GM19035 (cell line): ENCODE data around the gene ITLN1.

Experiments
- ATAC-seq: cut with Tn5 transposase; IDR thresholded peaks from one replicate; pipeline ENCODE4 v1.9.1; 2021; ENCODE audit not compliant: unreplicated experiment

The ITLN1 gene

GRCh38 chr1:160858507-160858906 lies 26.5 kb downstream of the ITLN1 start:
- ATAC-seq: no peak

DNA sequence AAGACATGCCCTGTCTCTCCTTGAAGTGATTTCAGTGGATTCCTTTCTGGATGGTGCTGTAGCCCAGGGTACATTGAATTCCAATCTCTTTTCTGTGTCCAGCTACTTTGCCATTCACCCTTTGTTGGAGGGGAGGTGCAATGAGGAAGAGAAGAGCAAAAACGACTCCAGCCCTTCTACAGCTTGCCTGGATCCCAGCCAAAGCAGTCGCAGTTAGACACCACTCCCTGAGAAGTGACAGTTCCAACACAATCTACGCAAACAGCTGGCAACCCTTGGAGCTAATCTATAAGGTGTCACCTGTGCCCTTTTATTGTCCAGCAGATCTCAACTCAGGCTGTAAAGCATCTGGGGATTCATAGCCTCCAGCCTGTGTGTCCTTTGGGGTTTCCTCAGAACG lies 26.9 kb downstream of the ITLN1 start:
- ATAC-seq: no peak

- peak; percentile 71 for ATAC-seq
Measured at GRCh38 chr1:160855181-160855981, 29.6 kb downstream of the ITLN1 start.

DNA sequence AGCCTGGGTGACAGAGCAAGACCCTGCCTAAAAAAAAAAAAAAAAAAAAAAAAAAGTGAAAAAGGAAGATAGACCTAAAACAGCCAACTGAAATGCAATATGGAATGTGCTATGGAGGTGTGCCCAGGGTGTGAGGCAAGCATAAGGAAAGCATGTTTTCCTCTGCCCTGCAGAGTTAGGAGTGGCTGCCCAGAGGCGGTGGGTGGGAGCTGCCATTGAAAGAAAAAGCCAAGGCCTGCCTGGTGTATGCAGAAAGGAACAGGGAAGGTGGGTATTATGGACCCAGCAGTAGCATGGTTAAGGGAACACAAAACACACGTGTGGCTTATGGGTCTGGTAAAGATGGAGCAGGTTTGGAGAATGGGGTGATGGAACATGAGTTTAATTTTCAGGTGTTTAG lies 31.2 kb downstream of the ITLN1 start:
- no peak for ATAC-seq

GRCh38 chr1:160853014-160853413 lies 32.0 kb downstream of the ITLN1 start:
- ATAC-seq: no peak

DNA sequence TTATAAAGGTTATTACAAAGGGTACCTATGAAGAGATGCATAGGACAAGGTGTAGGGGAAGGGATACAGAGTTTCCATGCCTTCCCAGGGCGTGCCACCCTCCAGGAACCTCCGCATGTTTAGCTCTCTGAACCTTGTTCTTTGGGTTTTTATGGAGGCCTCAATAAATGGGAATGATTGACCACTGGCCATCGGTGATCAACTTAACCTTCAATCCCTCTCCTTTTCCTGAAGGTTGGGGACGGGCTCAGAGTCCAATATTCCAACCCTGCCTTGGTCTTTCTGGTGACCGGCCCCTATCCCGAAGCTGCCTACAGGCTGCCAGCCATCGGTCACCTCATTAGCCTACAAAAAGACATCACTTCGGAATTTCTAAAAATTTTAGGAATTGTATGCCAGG lies 34.0 kb downstream of the ITLN1 start:
- no peak for ATAC-seq

DNA sequence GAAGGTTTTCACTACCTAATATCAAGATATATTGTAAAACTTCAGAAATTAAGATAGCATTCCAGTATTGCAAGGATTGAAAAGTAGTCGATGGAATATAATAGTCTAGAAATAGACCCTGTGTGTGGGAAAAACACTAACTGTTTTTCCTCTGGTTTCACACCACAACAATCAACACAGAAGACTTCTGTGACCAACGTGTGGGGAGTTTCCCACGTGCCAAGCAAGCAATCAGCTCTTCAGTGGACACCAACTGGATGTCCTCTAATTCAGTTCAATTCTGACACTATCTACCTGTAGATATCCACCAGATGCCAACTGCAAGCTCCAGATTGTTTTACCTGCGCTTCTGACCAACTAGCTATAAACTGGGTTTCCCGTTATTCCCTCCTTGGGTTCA lies 34.4 kb downstream of the ITLN1 start:
- ATAC-seq: no peak

DNA sequence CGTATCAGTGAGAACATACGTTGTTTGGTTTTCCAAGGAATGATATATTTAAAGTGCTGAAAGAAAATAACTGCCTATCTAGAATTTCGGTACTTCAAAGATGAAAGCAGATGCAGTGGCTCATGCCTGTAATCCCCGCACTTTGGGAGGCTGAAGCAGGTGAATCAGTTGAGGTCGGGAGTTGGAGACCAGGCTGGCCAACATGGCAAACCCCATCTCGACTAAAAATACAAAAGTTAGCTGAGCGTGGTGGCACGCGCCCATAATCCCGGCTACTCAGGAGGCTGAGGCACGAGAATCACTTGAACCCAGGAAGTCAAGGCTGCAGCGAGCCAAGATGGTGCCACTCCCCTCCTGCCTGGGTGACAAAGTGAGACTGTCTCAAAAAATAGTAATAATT lies 38.7 kb downstream of the ITLN1 start:
- ATAC-seq: no peak

DNA sequence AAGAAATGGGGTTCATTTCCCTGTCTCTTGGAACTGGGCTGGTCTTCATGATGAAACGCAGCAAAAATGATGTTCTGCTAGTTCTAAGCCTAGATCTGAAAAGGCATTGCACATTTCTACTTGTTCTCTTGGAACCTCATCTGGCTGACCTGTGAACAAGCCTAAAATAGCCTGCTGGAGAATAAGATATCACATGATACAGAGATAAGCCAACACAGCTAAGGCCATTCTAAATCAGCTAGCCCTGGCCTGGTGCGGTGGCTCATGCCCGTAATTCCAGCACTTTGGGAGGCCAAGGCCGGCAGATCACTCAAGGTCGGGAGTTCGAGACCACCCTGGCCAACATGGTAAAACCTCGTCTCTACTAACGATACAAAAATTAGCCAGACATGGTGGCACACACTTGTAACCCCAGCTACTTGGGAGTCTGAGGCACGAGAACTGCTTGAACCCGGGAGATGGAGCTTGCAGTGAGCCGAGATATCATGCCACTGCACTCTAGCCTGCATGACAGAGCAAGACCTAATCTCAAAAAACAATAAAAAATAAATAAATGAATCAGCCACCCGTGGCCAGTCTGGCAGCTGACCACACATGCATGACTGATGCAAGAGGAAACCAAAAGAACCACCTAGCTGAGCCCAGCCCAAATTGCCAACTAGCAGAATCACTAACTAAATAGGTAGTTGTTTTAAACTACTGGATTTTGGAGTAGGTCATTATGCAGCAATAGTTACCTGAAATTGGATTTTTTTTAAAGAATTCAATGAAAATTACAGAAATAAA lies 40.3 kb downstream of the ITLN1 start:
- ATAC-seq: no peak

GRCh38 chr1:160841079-160841478 lies 43.9 kb downstream of the ITLN1 start:
- ATAC-seq: no peak

DNA sequence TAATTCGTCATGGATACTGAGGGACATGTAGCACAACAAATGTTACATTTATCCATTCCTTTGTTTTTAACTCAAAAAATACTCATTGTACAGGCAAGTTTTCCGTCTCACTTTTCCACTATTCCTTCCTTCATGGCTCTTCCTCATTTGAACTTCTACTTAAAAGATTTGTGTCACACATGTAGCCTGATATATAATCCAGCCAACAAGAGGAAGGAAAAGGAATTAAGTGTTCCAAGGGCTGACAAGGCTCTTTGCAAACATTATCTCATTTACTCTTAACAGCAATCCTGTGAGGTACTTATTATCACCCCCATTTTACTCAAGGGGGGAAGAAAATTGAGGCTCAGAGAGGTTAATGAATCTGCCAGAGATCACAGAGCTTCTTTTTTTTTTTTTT lies 45.2 kb downstream of the ITLN1 start:
- ATAC-seq: no peak

- no peak for ATAC-seq
Measured at GRCh38 chr1:160838888-160839287, 46.1 kb downstream of the ITLN1 start.

- peak; percentile 82 for ATAC-seq
Measured at GRCh38 chr1:160837558-160838205, 47.3 kb downstream of the ITLN1 start.

DNA sequence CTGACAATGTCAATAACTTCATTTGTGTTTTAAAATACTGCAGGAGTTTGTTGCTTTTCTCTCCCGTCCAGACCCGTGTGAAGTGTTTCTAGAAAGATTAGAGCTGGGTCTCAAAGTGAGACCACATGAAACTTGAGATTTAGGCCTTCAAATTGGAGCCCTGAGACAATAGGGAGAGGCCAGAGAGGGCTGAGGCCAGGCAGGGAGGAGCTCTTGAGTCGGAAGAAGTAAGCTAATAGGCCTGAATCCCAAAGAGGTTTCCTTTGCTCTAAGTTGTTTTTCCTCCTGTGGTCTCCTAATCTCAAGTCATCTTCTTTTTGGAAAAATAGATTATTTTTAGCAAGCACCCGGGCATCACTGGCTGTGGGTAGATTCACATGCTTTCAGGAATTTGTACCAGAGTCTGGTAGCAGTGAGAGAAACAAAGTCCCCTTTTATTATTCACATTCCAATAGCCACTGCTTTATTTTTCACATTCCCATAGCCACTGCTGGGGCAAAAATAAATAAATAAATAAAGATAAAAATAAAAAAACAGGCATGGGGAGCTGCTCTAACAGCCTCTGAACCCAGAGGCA lies 47.9 kb downstream of the ITLN1 start:
- no peak for ATAC-seq

- no peak for ATAC-seq
Measured at GRCh38 chr1:160836561-160836960, 48.4 kb downstream of the ITLN1 start.

DNA sequence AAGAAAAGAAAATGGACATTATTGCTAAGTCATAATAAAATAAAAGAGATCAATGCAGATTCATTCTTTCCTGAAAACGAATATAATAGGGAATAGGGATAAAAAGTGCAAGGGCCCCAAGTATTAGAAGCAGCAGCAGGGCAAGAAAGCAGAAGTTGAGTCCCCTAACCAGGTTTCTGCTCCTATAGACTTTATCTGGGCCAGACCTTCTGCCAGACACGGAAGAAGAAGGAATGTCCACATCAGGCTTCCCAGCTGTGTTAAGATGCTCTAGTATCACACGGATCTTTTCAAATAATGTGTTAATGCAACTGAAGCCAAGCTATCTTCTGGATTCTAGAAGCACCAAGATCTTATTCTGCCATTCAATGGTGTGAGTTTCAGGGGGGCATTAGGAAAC lies 49.2 kb downstream of the ITLN1 start:
- no peak for ATAC-seq

- ATAC-seq: no peak
Measured at GRCh38 chr1:160834945-160835565, 49.9 kb downstream of the ITLN1 start.

DNA sequence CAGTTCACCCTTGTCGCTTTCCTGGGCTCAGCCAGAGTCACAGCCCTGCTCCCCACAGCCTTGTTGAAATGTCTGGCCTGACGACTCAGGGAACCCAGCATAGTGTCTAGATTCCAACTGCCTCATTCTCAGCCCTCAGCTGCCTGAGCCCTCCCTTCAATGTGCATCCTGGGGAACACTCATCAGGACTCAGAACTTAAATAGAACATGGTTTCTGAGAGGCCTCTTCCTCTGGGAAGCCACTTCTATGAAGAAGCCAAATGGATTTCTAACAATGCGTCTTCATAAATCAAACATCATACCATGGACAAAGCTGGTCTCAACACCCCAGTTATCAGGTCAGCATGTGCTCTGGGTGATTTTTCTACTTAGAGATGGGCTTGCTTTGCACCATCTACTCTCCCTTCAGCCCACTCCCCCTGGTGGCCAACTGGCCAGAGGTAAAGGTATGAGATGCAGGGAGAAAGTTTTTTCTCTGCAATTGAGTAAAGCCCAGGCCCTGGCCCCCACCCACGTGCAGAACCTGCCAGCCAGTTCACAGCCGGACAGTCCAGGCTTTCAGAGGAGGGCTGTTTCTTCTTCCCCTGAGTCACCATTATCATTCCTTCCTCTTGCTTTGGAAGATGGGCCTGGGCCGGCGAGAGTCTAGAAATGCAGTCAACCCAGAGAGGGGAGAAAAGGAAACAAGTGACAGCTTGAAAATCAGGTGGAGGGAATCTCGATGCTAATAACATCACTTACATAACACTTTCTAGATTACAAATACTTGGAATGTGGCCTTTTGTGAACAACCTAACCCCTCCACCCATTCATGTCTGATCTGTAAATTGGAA lies 54.4 kb downstream of the ITLN1 start:
- peak; percentile 60 for ATAC-seq

GRCh38 chr1:160829766-160830165 lies 55.2 kb downstream of the ITLN1 start:
- ATAC-seq: no peak

DNA sequence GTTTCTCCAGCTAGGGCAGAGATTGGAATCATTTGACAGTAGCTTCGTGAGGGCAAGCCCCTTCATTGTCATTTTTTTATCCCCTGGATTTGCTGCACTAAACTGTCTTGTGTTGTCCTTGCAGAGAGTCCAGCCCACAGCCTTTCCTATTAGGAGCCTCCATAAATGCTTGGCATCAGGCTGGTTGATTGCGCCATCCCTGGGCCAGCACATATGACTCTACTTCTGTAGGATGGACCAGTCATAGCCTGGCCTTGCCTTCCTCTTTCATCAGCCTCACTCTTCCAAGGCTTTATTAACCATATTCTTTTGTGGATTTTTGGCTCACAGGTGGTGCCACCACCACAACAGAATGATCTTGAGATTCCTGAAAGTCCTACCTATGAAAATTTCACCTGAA lies 57.6 kb downstream of the ITLN1 start:
- no peak for ATAC-seq
